Gastrocnemius medialis (tissue), 4 donors: ENCODE results near the gene GUK1. TPM values are rescaled to one million over a fixed set of nuclear protein-coding genes. Genes with fewer than 3 reads are reported as not detected.

ENCODE experiments used
- ATAC-seq, 2 donors: fragments of 150-250 bp; one replicate each; pipeline ENCODE4 v1.9.1; 2016
- DNase-seq, 2 donors: peaks; one replicate each; pipeline ENCODE4 v3.0.0-alpha.2; 2019
- H3K27ac ChIP-seq, 4 donors: fragments of 200-600 bp; sonication (generic); 1 replicate in 1 of 4; 2 replicates in 3 of 4; pipeline ENCODE4 v1.5.1; 2016 to 2018; ENCODE audit warnings: mild to moderate bottlenecking in 2 of 4, moderate library complexity in 1 of 4
- H3K27me3 ChIP-seq, 3 donors: fragments of 200-600 bp; sonication (generic) in 2 of 3; 1 replicate in 1 of 3; 2 replicates in 2 of 3; pipeline versions ENCODE4 v1.5.1 to v1.6.0; 2016 to 2019; ENCODE audit warnings: mild to moderate bottlenecking in 1 of 3, moderate library complexity in 1 of 3
- H3K36me3 ChIP-seq, 2 donors: fragments of 200-600 bp; sonication (generic) in 1 of 2; one replicate each; pipeline ENCODE4 v1.5.1; 2017 to 2018
- H3K4me1 ChIP-seq, 2 donors: fragments of 200-600 bp; sonication (generic) in 1 of 2; one replicate each; pipeline ENCODE4 v1.5.1; 2016 to 2017; ENCODE audit warnings: mild to moderate bottlenecking in 2 of 2
- H3K4me3 ChIP-seq, 4 donors: fragments of 200-600 bp; sonication (generic) in 3 of 4; 1 replicate in 1 of 4; 2 replicates in 3 of 4; pipeline ENCODE4 v1.5.1; 2016 to 2019; ENCODE audit warnings: mild to moderate bottlenecking in 2 of 4
- H3K9me3 ChIP-seq, 3 donors: fragments of 200-600 bp; sonication (generic) in 2 of 3; 1 replicate in 1 of 3; 2 replicates in 2 of 3; pipeline ENCODE4 v1.5.1; 2016 to 2019
- POLR2A ChIP-seq, 2 donors: fragments of 450-650 bp; IDR thresholded peaks; one replicate each; pipeline ENCODE4 v1.6.1; 2017; ENCODE audit warnings: antibody characterized with exemption in 2 of 2, mild to moderate bottlenecking in 2 of 2, moderate library complexity in 2 of 2
- in situ Hi-C, 4 donors: fragments of 200-750 bp; cut with MboI; loops; one replicate each; pipeline versions ENCODE4 v1.15.0 to v1.8.0; 2017; ENCODE audit warnings: low sequenced_read_pairs in 4 of 4
- intact Hi-C: fragments of 100-400 bp; cut with DNase I; formaldehyde crosslinking; loops from one replicate; pipeline ENCODE4 v1.15.1; 2023; ENCODE audit warnings: low total_unique reads
- total RNA-seq, 4 donors: library from RNA; depleted of rRNA; stranded (reverse); fragments of >200 nt; gene quantifications; one replicate each; pipeline versions ENCODE4 v1.1.0 to v1.2.3, GENCODE V29; 2016
- TF ChIP-seq, protein P1 (sequence below), 5 experiments: fragments of 450-650 bp in 3 of 5; fragments of 200-600 bp in 2 of 5; sonication (generic) in 2 of 5; IDR thresholded peaks in 4 of 5; conservative IDR thresholded peaks in 1 of 5; 1 replicate in 4 of 5; 2 replicates in 1 of 5; pipeline ENCODE4 v1.5.1; 2016 to 2019; ENCODE audit warnings: antibody characterized with exemption in 5 of 5, mild to moderate bottlenecking in 3 of 5, moderate library complexity in 3 of 5

GUK1 gene
- total RNA-seq, 4 donors from 2014 or later = 161 to 230 (median 183) TPM

DNA sequence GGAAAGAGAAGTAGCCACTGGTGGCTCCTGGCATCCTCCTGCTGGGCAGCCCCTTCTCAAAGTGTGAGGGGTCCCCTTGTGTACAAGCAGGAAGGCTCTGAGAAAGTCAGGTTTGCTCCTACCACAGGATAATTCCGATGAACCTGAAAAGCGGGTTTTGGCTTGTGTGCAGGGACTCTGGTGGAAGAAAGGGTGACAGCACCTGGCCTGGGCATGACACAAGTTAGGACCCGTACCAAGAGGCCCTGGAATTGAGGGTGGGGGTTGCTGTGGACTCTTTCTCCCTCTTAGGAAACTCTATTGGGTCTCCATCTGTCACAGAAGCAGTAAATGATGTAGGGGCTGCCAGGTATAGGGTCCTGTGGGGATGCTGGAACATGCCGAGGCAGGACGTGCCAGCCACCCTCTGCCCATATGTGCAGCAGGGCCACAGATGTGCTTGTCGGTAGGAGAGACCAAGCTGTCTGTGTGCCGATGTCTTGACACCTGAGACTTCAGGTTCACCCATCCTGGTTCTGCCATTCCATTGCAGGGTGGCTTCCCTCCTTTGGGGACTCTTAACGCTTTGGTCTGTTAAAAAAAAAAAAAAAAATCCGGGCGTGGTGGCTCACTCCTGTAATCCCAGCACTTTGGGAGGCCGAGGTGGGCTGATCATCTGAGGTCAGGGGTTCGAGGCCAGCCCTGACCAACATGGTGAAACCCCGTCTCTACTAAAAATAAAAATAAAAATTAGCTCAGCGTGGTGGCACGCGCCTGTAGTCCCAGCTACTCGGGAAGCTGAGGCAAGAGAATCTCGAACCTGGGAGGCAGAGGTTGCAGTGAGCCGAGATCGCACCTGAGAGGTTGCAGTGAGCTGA is 46.8 kb upstream of the GUK1 start:
- Histone ChIP-seq H3K4me3 (no peak overlapping the region), H3K4me1 (peaks cover 42 to 45% of the 10 kb centered on the region in 2 donors), H3K27me3 (no peaks in the 10 kb centered on the region), H3K27ac (no peak overlapping the region), H3K9me3 (peaks cover 0 to 6% (median 0%) of the 10 kb centered on the region in 3 donors), H3K36me3 (peaks cover 0 to 11% of the 10 kb centered on the region in 2 donors)
- in situ Hi-C loops (loop anchor here in 1 of 4 donors (25.0 kb wide), 1 partner anchor 331 kb away; no protein-coding TSS in a partner anchor), intact Hi-C loops (no loop called here)
- TF ChIP-seq POLR2A (IDR thresholded peaks at IDR 0.05) = no peak
- TF ChIP-seq, protein P1, sequence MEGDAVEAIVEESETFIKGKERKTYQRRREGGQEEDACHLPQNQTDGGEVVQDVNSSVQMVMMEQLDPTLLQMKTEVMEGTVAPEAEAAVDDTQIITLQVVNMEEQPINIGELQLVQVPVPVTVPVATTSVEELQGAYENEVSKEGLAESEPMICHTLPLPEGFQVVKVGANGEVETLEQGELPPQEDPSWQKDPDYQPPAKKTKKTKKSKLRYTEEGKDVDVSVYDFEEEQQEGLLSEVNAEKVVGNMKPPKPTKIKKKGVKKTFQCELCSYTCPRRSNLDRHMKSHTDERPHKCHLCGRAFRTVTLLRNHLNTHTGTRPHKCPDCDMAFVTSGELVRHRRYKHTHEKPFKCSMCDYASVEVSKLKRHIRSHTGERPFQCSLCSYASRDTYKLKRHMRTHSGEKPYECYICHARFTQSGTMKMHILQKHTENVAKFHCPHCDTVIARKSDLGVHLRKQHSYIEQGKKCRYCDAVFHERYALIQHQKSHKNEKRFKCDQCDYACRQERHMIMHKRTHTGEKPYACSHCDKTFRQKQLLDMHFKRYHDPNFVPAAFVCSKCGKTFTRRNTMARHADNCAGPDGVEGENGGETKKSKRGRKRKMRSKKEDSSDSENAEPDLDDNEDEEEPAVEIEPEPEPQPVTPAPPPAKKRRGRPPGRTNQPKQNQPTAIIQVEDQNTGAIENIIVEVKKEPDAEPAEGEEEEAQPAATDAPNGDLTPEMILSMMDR (IDR thresholded peaks at IDR 0.05 in 4 of 5, conservative IDR thresholded peaks at IDR 0.05 in 1 of 5) = no peak
- ATAC-seq (no peak), DNase-seq (peak in 1 of 2 donors; percentile 8)

DNA sequence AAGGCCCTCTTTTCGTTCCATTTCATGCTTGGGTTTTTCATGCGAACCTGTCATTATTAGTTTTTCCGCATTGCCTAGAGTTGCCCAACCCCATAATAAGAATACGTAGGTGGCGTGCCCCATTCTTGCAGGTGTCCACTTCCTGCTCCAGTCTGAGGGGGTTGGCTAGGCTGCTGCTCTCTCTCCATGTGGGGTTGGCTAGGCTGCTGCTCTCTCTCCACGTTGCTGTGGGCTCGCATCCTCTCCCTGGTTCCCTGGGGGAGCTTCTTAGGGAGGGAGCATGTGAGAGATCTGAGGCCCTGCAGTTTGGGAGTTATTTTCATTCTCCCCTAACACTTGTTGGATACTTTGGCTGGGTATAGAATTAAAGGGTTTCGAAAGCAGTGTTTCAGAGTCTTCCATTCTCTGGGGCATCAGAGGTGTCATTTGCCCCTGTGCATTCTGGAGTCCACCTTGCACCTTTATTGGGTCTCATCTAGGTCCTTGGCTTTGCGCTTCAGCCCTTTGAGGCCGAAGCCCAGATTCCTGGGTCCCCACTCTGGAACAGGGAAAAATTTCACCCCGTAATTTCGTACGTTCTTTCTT is 45.6 kb upstream of the GUK1 start:
- Histone ChIP-seq H3K27ac (no peak overlapping the region), H3K36me3 (peaks cover 0 to 22% of the 10 kb centered on the region in 2 donors), H3K4me1 (peaks cover 30 to 33% of the 10 kb centered on the region in 2 donors), H3K27me3 (no peaks in the 10 kb centered on the region), H3K9me3 (peaks cover 0 to 6% (median 0%) of the 10 kb centered on the region in 3 donors), H3K4me3 (no peak overlapping the region)
- DNase-seq (no peak), ATAC-seq (no peak)
- in situ Hi-C loops = loop anchor here in 1 of 4 donors (25.0 kb wide), 1 partner anchor 332 kb away; no protein-coding TSS in a partner anchor
- intact Hi-C loops = no loop called here
- TF ChIP-seq, protein P1 (IDR thresholded peaks at IDR 0.05 in 4 of 5, conservative IDR thresholded peaks at IDR 0.05 in 1 of 5) = no peak

DNA sequence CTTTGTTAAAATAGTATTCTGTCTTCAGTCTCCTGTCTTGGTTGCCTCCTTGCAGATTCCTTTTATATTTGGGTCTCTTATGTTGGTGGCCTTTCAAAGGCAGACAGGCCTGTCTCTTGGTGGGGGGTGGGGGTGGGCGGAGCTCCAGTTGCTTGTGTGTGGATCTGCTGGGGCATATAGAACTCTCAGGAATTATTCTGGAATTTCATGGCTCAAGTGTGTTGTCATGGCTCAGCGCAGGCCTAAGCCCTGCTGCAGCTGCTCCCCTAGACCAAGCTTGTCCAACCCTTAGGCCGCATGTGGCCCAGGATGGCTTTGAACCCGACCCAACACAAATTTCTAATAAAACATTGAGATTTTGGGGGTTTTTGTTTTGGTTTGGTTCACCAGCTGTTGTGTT is 44.9 kb upstream of the GUK1 start:
- in situ Hi-C loops = loop anchor here in 1 of 4 donors (25.0 kb wide), 1 partner anchor 333 kb away; no protein-coding TSS in a partner anchor
- H3K27me3 ChIP-seq = no peaks in the 10 kb centered on the region
- H3K36me3 ChIP-seq = peaks cover 0 to 29% of the 10 kb centered on the region in 2 donors
- no peak for TF ChIP-seq POLR2A (IDR thresholded peaks at IDR 0.05)
- TF ChIP-seq, protein P1 (IDR thresholded peaks at IDR 0.05 in 4 of 5, conservative IDR thresholded peaks at IDR 0.05 in 1 of 5) = no peak
- no peak overlapping the region for H3K4me3 ChIP-seq
- no peak for ATAC-seq
- intact Hi-C loops = no loop called here
- no peak overlapping the region for H3K27ac ChIP-seq
- no peak for DNase-seq
- H3K4me1 ChIP-seq = peaks cover 24 to 26% of the 10 kb centered on the region in 2 donors
- H3K9me3 ChIP-seq = peaks cover 0 to 6% (median 0%) of the 10 kb centered on the region in 3 donors

DNA sequence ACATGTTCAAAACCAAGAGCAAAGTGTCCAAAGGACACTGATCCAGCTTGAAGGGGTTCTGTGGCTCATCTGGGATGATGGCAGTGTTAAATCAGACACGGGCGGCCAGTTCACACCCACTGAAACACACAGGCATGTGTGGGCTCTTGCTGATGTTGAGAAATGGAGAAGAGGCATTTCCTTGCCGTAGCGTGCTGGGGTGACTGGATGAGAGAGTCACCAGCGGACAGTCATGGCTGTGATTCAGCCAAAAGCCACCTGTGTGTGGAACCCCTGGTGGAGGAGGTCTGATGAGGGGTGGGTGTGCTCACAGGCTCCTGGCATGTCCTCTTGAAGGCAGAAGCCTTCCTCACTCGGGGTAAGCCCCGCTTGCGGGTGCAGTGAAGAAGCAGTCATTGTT is 44.1 kb upstream of the GUK1 start:
- H3K4me1 ChIP-seq = peaks cover 17 to 19% of the 10 kb centered on the region in 2 donors
- intact Hi-C loops = no loop called here
- peak in 1 of 2 donors; percentile 9 for DNase-seq
- in situ Hi-C loops = loop anchor here in 1 of 4 donors (25.0 kb wide), 1 partner anchor 334 kb away; no protein-coding TSS in a partner anchor
- TF ChIP-seq, protein P1 (IDR thresholded peaks at IDR 0.05 in 4 of 5, conservative IDR thresholded peaks at IDR 0.05 in 1 of 5) = no peak
- no peak for TF ChIP-seq POLR2A (IDR thresholded peaks at IDR 0.05)
- H3K36me3 ChIP-seq = peaks cover 0 to 33% of the 10 kb centered on the region in 2 donors
- H3K27me3 ChIP-seq = no peaks in the 10 kb centered on the region
- no peak for ATAC-seq
- H3K27ac ChIP-seq = peak overlapping the region in 1 of 4 donors; percentile 20
- peaks cover 0 to 6% (median 0%) of the 10 kb centered on the region in 3 donors for H3K9me3 ChIP-seq
- no peak overlapping the region for H3K4me3 ChIP-seq
